HG02610 (cell line): ENCODE results near the gene GLT8D2.

Experiments used
- ATAC-seq: cut with Tn5 transposase; IDR thresholded peaks from one replicate; pipeline ENCODE4 v1.9.1; 2021; ENCODE audit warnings: mild to moderate bottlenecking, moderate library complexity; ENCODE audit not compliant: unreplicated experiment

Gene GLT8D2

DNA sequence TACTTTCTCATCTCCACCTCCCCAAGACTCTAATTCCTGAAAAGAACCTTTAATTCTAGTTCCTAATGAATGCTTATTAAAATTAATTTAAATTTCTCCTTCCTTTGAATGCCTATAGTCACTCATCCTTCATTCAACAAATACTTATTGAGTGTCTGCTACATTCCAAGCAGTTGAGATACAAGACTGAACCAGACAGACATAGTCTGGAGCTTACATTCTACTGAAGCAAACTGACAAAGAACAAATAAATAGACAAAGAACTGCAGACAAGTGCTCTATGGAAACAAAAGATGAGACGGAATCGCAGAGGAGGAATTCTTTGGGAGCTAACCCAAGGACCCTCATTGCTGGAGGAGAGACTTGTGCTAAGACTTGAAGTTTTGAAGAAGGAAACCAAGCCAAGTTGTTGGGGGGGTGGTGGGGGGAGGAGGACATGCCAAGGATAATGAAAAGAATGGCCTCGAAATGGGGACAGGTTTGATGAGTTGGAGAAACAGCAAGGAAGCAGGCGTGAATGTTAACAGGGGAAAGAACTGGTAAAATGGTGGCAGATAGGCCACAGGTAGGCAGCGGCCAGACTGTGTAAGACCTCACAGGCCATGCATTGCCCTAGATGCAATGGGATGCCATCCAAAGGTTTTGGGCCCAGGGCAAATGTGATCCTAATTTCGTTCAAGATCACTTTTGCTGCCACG lies 94.0 kb downstream of the GLT8D2 start:
- no peak for ATAC-seq

DNA sequence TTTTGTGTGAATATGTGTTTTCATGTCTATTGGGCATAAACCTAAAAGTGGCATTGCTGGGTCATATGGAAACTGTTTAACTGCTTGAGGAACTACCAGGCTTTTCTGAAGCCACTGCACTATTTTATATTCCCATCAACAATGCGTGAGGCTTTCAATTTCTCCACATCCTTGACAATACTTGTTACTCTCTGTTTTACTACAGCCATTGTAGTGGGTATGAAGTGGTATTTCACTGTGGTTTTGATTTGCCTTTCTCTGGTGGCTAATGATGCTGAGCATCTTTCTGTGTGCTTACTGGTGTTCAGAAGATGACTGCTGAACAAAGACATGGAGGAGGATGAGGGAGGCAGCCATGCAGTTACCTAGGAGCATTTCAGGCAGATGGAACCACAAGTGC lies 97.5 kb downstream of the GLT8D2 start:
- peak; percentile 39 for ATAC-seq

DNA sequence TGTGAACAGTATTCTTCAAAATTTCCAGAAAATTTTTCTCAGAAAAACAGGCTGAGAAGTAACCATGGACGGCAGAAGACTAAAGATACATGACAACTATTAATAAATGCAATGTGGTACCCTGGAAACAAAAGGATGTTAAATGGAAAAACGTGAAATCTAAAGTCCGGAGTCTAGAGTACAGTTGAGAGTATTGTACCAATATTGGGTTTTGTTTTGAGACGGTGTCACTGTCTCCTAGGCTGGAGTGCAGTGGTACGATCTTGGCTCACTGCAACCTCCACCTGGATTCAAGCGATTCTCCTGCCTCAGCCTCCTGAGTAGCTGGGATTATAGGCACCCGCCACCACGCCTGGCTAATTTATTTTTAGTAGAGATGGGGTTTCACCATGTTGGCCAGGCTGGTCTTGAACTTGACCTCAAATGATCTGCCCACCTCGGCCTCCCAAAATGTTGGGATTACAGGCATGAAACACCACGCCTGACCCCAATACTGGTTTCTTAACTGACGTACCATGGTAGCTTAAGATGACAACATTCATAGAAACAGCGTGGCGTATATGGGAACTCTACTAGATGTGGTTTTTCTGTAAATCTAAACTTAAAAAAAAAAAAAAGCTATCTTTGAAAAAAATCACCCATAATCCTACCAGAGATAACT lies 101.1 kb downstream of the GLT8D2 start:
- no peak for ATAC-seq

DNA sequence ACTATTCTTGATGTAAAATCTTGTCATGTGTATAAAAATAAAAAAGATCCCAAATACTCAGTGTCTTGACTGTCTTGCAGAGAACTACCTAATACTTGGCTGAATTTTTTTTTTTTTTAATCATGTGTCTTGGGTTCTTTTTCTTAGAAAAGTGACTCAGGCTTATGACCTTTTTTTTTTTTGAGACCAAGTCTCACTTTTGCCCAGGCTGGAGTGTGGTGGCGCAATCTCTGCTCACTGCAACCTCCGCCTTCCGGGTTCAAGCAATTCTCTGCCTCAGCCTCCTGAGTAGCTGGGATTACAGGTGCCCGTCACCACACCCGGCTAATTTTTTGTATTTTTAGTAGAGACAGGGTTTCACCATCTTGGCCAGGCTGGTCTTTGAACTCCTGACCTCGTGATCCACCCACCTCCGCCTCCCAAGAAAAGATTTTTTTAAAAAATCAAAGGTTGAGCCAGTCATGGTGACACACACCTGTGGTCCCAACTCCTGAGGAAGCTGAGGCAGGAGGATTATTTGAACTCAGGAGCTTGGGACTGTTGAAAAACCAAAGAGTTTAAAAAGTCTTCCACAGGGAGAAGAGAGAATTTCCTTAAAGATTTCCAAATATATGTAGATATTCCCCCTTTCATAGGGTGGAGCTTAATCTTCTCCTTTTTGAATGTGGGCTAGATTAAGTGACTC lies 102.0 kb downstream of the GLT8D2 start:
- ATAC-seq = no peak

DNA sequence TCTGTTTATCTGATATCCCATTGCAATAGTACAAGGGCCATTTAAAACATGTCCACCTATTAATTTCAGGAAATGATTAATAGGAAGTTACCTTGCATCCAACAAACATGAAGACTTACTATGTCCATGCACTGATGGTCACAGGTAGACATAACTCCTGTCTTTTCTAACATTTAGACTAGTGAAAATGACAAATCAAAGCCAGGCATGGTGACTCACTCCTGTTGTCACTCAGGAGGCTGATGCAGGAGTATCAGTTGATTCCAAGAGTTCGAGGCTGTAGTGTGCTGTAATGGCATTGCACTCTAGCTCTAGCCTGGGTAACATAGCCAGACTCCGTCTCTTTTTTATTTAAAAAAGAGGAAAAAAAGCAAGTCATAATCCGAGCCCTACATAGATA lies 105.0 kb downstream of the GLT8D2 start:
- ATAC-seq = no peak
